Measurements from ENCODE around the gene SYT15.

The SYT15 gene

DNA sequence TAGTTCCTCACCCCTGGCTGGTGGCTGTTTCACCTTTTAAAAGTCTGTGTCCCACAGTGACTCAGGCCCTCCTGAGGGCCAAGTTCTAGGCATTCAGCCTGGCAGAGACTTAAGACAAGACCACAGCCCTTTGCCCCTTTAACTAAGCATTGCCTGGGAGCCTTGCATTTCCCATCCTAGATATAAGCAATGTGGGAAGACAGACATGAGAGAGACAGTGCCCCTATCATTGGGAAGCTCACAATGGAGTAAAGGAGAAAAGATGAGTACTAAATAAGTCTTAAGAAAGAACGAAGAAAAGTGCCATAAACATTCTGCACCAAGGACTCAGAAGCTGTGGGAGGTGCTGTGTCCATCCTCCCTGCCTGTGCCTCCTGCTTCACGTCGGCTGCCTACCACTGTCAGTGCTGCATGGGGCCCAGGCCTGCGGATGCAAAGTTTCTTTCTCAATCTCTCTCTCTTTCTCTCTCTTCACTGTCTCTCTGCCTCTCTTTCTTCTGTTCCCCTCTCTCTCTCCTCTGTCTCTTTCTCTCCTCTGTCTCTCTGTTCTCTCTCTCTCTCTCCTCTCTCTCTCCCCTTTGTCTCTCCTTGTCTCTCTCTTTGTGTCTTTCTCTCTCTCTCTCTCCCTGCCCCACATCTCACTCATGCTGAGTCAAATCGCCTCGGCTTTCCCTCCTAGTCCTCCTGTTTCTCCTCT, 44.0 kb upstream of the SYT15 start:
- Histone ChIP-seq H3K79me2 (ENCODE audit: low read length) (no peaks in the 10 kb centered on the region), H3K36me3 (replicated peaks; ENCODE audit: insufficient read depth, low read length) (no peaks in the 10 kb centered on the region), H3K4me1 (ENCODE audit: low read length) (no peaks in the 10 kb centered on the region), H3K4me3 (ENCODE audit: low read length) (no peak overlapping the region), H4K20me1 (ENCODE audit: insufficient read depth, low read length) (no peaks in the 10 kb centered on the region), H3K27me3 (replicated peaks; ENCODE audit: insufficient read depth, low read length) (no peaks in the 10 kb centered on the region), H3K27ac (ENCODE audit: low read length) (no peak overlapping the region), H3K9me3 (replicated peaks; ENCODE audit: insufficient read depth, low read length) (no peaks in the 10 kb centered on the region), H3K9ac (ENCODE audit: low read length) (no peak overlapping the region), H3F3A (ENCODE audit: insufficient read depth, low read length) (no peaks in the 10 kb centered on the region), H3K9me2 (replicated peaks; ENCODE audit: insufficient read depth, low read length) (no peaks in the 10 kb centered on the region), H2AFZ (ENCODE audit: low read length) (no peak overlapping the region), H3K4me2 (ENCODE audit: low read depth, low read length) (no peak overlapping the region)
- TF ChIP-seq, protein P1, sequence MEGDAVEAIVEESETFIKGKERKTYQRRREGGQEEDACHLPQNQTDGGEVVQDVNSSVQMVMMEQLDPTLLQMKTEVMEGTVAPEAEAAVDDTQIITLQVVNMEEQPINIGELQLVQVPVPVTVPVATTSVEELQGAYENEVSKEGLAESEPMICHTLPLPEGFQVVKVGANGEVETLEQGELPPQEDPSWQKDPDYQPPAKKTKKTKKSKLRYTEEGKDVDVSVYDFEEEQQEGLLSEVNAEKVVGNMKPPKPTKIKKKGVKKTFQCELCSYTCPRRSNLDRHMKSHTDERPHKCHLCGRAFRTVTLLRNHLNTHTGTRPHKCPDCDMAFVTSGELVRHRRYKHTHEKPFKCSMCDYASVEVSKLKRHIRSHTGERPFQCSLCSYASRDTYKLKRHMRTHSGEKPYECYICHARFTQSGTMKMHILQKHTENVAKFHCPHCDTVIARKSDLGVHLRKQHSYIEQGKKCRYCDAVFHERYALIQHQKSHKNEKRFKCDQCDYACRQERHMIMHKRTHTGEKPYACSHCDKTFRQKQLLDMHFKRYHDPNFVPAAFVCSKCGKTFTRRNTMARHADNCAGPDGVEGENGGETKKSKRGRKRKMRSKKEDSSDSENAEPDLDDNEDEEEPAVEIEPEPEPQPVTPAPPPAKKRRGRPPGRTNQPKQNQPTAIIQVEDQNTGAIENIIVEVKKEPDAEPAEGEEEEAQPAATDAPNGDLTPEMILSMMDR (IDR thresholded peaks at IDR 0.05; ENCODE audit: low read length), result no peak
- no peak for TF ChIP-seq EZH2phosphoT487 (IDR thresholded peaks at IDR 0.05; ENCODE audit: low read length)
- no peak for TF ChIP-seq EZH2 (optimal IDR thresholded peaks at IDR 0.05; ENCODE audit: low read depth, low read length)
- no peak for DNase-seq

GRCh38 chr10:46536171-46536570, 42.8 kb upstream of the SYT15 start:
- H3K9ac ChIP-seq (ENCODE audit: low read length), result no peak overlapping the region
- no peak overlapping the region for H3K27ac ChIP-seq (ENCODE audit: low read length)
- no peaks in the 10 kb centered on the region for H3K9me2 ChIP-seq (replicated peaks; ENCODE audit: insufficient read depth, low read length)
- no peak overlapping the region for H3K4me2 ChIP-seq (ENCODE audit: low read depth, low read length)
- no peak for DNase-seq
- no peaks in the 10 kb centered on the region for H3K36me3 ChIP-seq (replicated peaks; ENCODE audit: insufficient read depth, low read length)
- H2AFZ ChIP-seq (ENCODE audit: low read length), result no peak overlapping the region
- H3K79me2 ChIP-seq (ENCODE audit: low read length), result no peaks in the 10 kb centered on the region
- no peak overlapping the region for H3K4me3 ChIP-seq (ENCODE audit: low read length)
- H3F3A ChIP-seq (ENCODE audit: insufficient read depth, low read length), result no peaks in the 10 kb centered on the region
- no peaks in the 10 kb centered on the region for H3K9me3 ChIP-seq (replicated peaks; ENCODE audit: insufficient read depth, low read length)
- H3K27me3 ChIP-seq (replicated peaks; ENCODE audit: insufficient read depth, low read length), result no peaks in the 10 kb centered on the region
- no peaks in the 10 kb centered on the region for H4K20me1 ChIP-seq (ENCODE audit: insufficient read depth, low read length)
- H3K4me1 ChIP-seq (ENCODE audit: low read length), result no peaks in the 10 kb centered on the region
- TF ChIP-seq EZH2phosphoT487 (IDR thresholded peaks at IDR 0.05; ENCODE audit: low read length), result no peak
- TF ChIP-seq, protein P1 (IDR thresholded peaks at IDR 0.05; ENCODE audit: low read length), result no peak
- no peak for TF ChIP-seq EZH2 (optimal IDR thresholded peaks at IDR 0.05; ENCODE audit: low read depth, low read length)

DNA sequence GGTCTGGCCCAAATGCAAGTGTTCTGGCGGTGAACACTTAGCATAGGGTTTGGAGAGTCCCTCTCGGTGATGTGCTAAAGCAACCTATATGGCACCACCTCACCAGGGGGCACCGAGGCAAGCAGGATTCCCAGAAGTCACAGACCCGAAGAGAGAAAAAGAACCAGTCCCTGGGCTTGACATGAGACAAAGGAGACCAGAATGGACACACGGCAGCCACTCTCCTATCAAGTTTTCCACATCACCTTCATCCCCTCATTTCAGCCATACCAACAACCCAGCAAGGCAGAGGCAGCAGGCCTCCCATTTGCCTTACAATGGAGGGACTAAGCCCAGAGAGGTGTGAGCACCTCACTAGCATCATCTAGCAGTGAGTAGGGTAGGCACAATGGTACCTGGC, 42.1 kb upstream of the SYT15 start:
- TF ChIP-seq EZH2 (optimal IDR thresholded peaks at IDR 0.05; ENCODE audit: low read depth, low read length) (no peak), EZH2phosphoT487 (IDR thresholded peaks at IDR 0.05; ENCODE audit: low read length) (no peak)
- TF ChIP-seq, protein P1 (IDR thresholded peaks at IDR 0.05; ENCODE audit: low read length), result no peak
- no peak overlapping the region for H3K27ac ChIP-seq (ENCODE audit: low read length)
- no peak overlapping the region for H2AFZ ChIP-seq (ENCODE audit: low read length)
- H3K79me2 ChIP-seq (ENCODE audit: low read length), result no peaks in the 10 kb centered on the region
- no peaks in the 10 kb centered on the region for H3K4me1 ChIP-seq (ENCODE audit: low read length)
- H3K9me2 ChIP-seq (replicated peaks; ENCODE audit: insufficient read depth, low read length), result no peaks in the 10 kb centered on the region
- no peaks in the 10 kb centered on the region for H3K27me3 ChIP-seq (replicated peaks; ENCODE audit: insufficient read depth, low read length)
- no peaks in the 10 kb centered on the region for H4K20me1 ChIP-seq (ENCODE audit: insufficient read depth, low read length)
- H3K9ac ChIP-seq (ENCODE audit: low read length), result no peak overlapping the region
- no peak overlapping the region for H3K4me3 ChIP-seq (ENCODE audit: low read length)
- no peaks in the 10 kb centered on the region for H3K9me3 ChIP-seq (replicated peaks; ENCODE audit: insufficient read depth, low read length)
- no peaks in the 10 kb centered on the region for H3K36me3 ChIP-seq (replicated peaks; ENCODE audit: insufficient read depth, low read length)
- no peak overlapping the region for H3K4me2 ChIP-seq (ENCODE audit: low read depth, low read length)
- no peaks in the 10 kb centered on the region for H3F3A ChIP-seq (ENCODE audit: insufficient read depth, low read length)
- no peak for DNase-seq

All from MM.1S (cell line).